Calu3 (cell line): ENCODE results near the gene ARL11. TPM values are rescaled to one million over a fixed set of nuclear protein-coding genes. Genes with fewer than 3 reads are reported as not detected.

ENCODE experiments used
- BruUV-seq: library from RNA; stranded (reverse); fragments of 400-500 nt; replicated peaks from 2 replicates; lab custom pipeline; 2021; lab: Mats Ljungman, UMichigan
- CTCF ChIA-PET: fragments of 300-600 bp; sonication (Branson Sonifier 250); formaldehyde crosslinking; loops from one replicate; lab custom pipeline; 2022; ENCODE audit warnings: antibody characterized with exemption; lab: Charles Lee
- DNase-seq: peaks from one replicate; pipeline ENCODE4 v3.0.0; 2022
- H3K27ac Mint-ChIP-seq: one replicate; pipeline ENCODE4 v1.8.0; 2022; ENCODE audit warnings: mixed read lengths; ENCODE audit not compliant: unreplicated experiment
- H3K27me3 Mint-ChIP-seq: one replicate; pipeline ENCODE4 v1.8.0; 2022; ENCODE audit warnings: mixed read lengths; ENCODE audit not compliant: unreplicated experiment
- H3K36me3 Mint-ChIP-seq: one replicate; pipeline ENCODE4 v1.8.0; 2022; ENCODE audit warnings: mild to moderate bottlenecking, moderate library complexity, mixed read lengths; ENCODE audit not compliant: insufficient read depth, unreplicated experiment
- H3K4me1 Mint-ChIP-seq: one replicate; pipeline ENCODE4 v1.8.0; 2022; ENCODE audit warnings: mild to moderate bottlenecking, low read depth, mixed read lengths; ENCODE audit not compliant: unreplicated experiment
- H3K4me3 Mint-ChIP-seq: one replicate; pipeline ENCODE4 v1.8.0; 2022; ENCODE audit warnings: mild to moderate bottlenecking, low read depth, moderate library complexity, mixed read lengths; ENCODE audit not compliant: unreplicated experiment
- H3K9me3 Mint-ChIP-seq: one replicate; pipeline ENCODE4 v1.8.0; 2022; ENCODE audit warnings: low read depth, mixed read lengths; ENCODE audit not compliant: unreplicated experiment
- CTCF ChIP-seq: fragments of 200-600 bp; IDR thresholded peaks from one replicate; pipeline ENCODE4 v1.8.0; 2022; ENCODE audit warnings: antibody characterized with exemption; ENCODE audit not compliant: unreplicated experiment
- intact Hi-C: fragments of 100-400 bp; cut with micrococcal nuclease; formaldehyde crosslinking; loops from one replicate; pipeline ENCODE4 v1.10.0; 2022; ENCODE audit not compliant: unreplicated experiment
- total RNA-seq: library from RNA; stranded (reverse); gene quantifications from 2 replicates; pipeline ENCODE4 v1.2.3, GENCODE V29; 2022

ARL11 gene
- total RNA-seq, 1 experiment from 2014 or later = not detected

- DNase-seq = no peak
- no peak for TF ChIP-seq CTCF
- Mint-ChIP-seq H3K9me3 (no peaks in the 10 kb centered on the region), H3K27me3 (no peaks in the 10 kb centered on the region), H3K4me1 (no peaks in the 10 kb centered on the region), H3K27ac (no peak overlapping the region), H3K4me3 (no peak overlapping the region), H3K36me3 (no peaks in the 10 kb centered on the region)
- intact Hi-C loops = no loop called here
- CTCF ChIA-PET = no interaction called here
- BruUV-seq = no TSS peak
These were observed 48.4 kb downstream of the ARL11 start for GRCh38 chr13:49676581-49677298.

GRCh38 chr13:49678191-49678914 is 50.0 kb downstream of the ARL11 start:
- Mint-ChIP-seq H3K27ac (no peak overlapping the region), H3K9me3 (no peaks in the 10 kb centered on the region), H3K36me3 (no peaks in the 10 kb centered on the region), H3K4me3 (no peak overlapping the region), H3K4me1 (no peaks in the 10 kb centered on the region), H3K27me3 (no peaks in the 10 kb centered on the region)
- no peak for TF ChIP-seq CTCF
- intact Hi-C loops = no loop called here
- CTCF ChIA-PET = no interaction called here
- BruUV-seq = no TSS peak
- no peak for DNase-seq

GRCh38 chr13:49679246-49679645 is 50.9 kb downstream of the ARL11 start:
- H3K27me3 Mint-ChIP-seq = no peaks in the 10 kb centered on the region
- no peaks in the 10 kb centered on the region for H3K4me1 Mint-ChIP-seq
- no peaks in the 10 kb centered on the region for H3K36me3 Mint-ChIP-seq
- CTCF ChIA-PET = no interaction called here
- peak; percentile 10 for DNase-seq
- TF ChIP-seq CTCF = no peak
- H3K4me3 Mint-ChIP-seq = no peak overlapping the region
- H3K27ac Mint-ChIP-seq = no peak overlapping the region
- H3K9me3 Mint-ChIP-seq = no peaks in the 10 kb centered on the region
- no TSS peak for BruUV-seq
- intact Hi-C loops = no loop called here

- H3K4me1 Mint-ChIP-seq = no peaks in the 10 kb centered on the region
- no peak overlapping the region for H3K27ac Mint-ChIP-seq
- no peak for TF ChIP-seq CTCF
- no peaks in the 10 kb centered on the region for H3K9me3 Mint-ChIP-seq
- no peak overlapping the region for H3K4me3 Mint-ChIP-seq
- DNase-seq = no peak
- H3K27me3 Mint-ChIP-seq = no peaks in the 10 kb centered on the region
- CTCF ChIA-PET = no interaction called here
- no TSS peak for BruUV-seq
- intact Hi-C loops = no loop called here
- H3K36me3 Mint-ChIP-seq = peaks cover 5% of the 10 kb centered on the region
These were observed 53.6 kb downstream of the ARL11 start for GRCh38 chr13:49681842-49682435.

Other genes with a start within 250 kb of the ARL11 start
- 3.2 and 4.5 TPM in 2 replicates for gene CAB39L, start 184.4 kb upstream of the ARL11 start, total RNA-seq
- gene SETDB2, start 184.2 kb upstream of the ARL11 start, total RNA-seq = 4.9 and 6.0 TPM in 2 replicates
- gene PHF11, start 132.6 kb upstream of the ARL11 start, total RNA-seq = 24.0 and 28.8 TPM in 2 replicates
- 6.3 and 7.2 TPM in 2 replicates for gene RCBTB1, start 42.9 kb upstream of the ARL11 start, total RNA-seq
- 40.5 and 43.9 TPM in 2 replicates for gene EBPL, start 63.0 kb downstream of the ARL11 start, total RNA-seq
- 19.3 and 23.1 TPM in 2 replicates for gene KPNA3, start 164.2 kb downstream of the ARL11 start, total RNA-seq